ENCODE measurements around the gene IGLON5. TPM values are rescaled to one million over a fixed set of nuclear protein-coding genes. Genes with fewer than 3 reads are reported as not detected.

IGLON5 gene
- total RNA-seq, 1 experiment from 2014 or later = not detected

- ChIA-PET POLR2A (ENCODE audit: unreplicated experiment) (no interaction called here), CTCF (no interaction called here)
- Histone ChIP-seq H2AFZ (no peak overlapping the region), H3K4me2 (no peak overlapping the region), H3K79me2 (ENCODE audit: low read depth) (no peaks in the 10 kb centered on the region), H3K4me1 (replicated peaks; ENCODE audit: insufficient read depth) (no peaks in the 10 kb centered on the region), H3K9me3 (ENCODE audit: insufficient read depth, low read depth) (no peaks in the 10 kb centered on the region), H3K4me3 (no peak overlapping the region), H4K20me1 (ENCODE audit: insufficient read depth) (no peaks in the 10 kb centered on the region), H3K36me3 (ENCODE audit: low read depth) (no peaks in the 10 kb centered on the region), H3K27me3 (ENCODE audit: insufficient read depth, low read depth) (peaks cover 81% of the 10 kb centered on the region), H3K27ac (no peak overlapping the region), H3F3A (ENCODE audit: insufficient read depth, low read depth) (no peaks in the 10 kb centered on the region), H3K9me2 (ENCODE audit: insufficient read depth) (no peaks in the 10 kb centered on the region)
- TF ChIP-seq EZH2 (IDR thresholded peaks at IDR 0.05; ENCODE audit: low read depth) (no peak), CTCF (conservative IDR thresholded peaks at IDR 0.05) (no peak)
- DNase-seq = no peak
- intact Hi-C loops (cut with micrococcal nuclease; ENCODE audit: unreplicated experiment) = no loop called here
- no TSS peak for BruUV-seq (replicated peaks)
Measured at GRCh38 chr19:51317376-51317775, 5.9 kb downstream of the IGLON5 start.

- BruUV-seq (replicated peaks) = no TSS peak
- intact Hi-C loops (cut with micrococcal nuclease; ENCODE audit: unreplicated experiment) = no loop called here
Measured at GRCh38 chr19:51317968-51318367, 6.5 kb downstream of the IGLON5 start.

GRCh38 chr19:51318687-51319648 is 7.5 kb downstream of the IGLON5 start:
- intact Hi-C loops (cut with micrococcal nuclease; ENCODE audit: unreplicated experiment) = no loop called here
- CTCF ChIA-PET = no interaction called here
- H3K4me3 ChIP-seq = no peak overlapping the region
- POLR2A ChIA-PET (ENCODE audit: unreplicated experiment) = no interaction called here
- no peak overlapping the region for H3K27ac ChIP-seq
- no peaks in the 10 kb centered on the region for H3K9me3 ChIP-seq (ENCODE audit: insufficient read depth, low read depth)
- H3F3A ChIP-seq (ENCODE audit: insufficient read depth, low read depth) = no peaks in the 10 kb centered on the region
- TF ChIP-seq EZH2 (IDR thresholded peaks at IDR 0.05; ENCODE audit: low read depth) (no peak), CTCF (conservative IDR thresholded peaks at IDR 0.05) (no peak)
- no peak overlapping the region for H3K4me2 ChIP-seq
- BruUV-seq (replicated peaks) = no TSS peak
- H3K27me3 ChIP-seq (ENCODE audit: insufficient read depth, low read depth) = peaks cover 89% of the 10 kb centered on the region
- H4K20me1 ChIP-seq (ENCODE audit: insufficient read depth) = no peaks in the 10 kb centered on the region
- no peaks in the 10 kb centered on the region for H3K4me1 ChIP-seq (replicated peaks; ENCODE audit: insufficient read depth)
- H3K36me3 ChIP-seq (ENCODE audit: low read depth) = no peaks in the 10 kb centered on the region
- H2AFZ ChIP-seq = no peak overlapping the region
- no peak for DNase-seq
- no peaks in the 10 kb centered on the region for H3K9me2 ChIP-seq (ENCODE audit: insufficient read depth)
- H3K79me2 ChIP-seq (ENCODE audit: low read depth) = no peaks in the 10 kb centered on the region

More at GRCh38 chr19:51317968-51318367, 6.5 kb downstream of the IGLON5 start:
- ChIA-PET CTCF (no interaction called here), POLR2A (ENCODE audit: unreplicated experiment) (no interaction called here)
- H3K9me3 ChIP-seq (ENCODE audit: insufficient read depth, low read depth) = no peaks in the 10 kb centered on the region
- no peaks in the 10 kb centered on the region for H4K20me1 ChIP-seq (ENCODE audit: insufficient read depth)
- H3K27me3 ChIP-seq (ENCODE audit: insufficient read depth, low read depth) = peaks cover 87% of the 10 kb centered on the region
- no peak overlapping the region for H3K27ac ChIP-seq
- H2AFZ ChIP-seq = no peak overlapping the region
- no peak overlapping the region for H3K4me2 ChIP-seq
- no peaks in the 10 kb centered on the region for H3F3A ChIP-seq (ENCODE audit: insufficient read depth, low read depth)
- no peaks in the 10 kb centered on the region for H3K79me2 ChIP-seq (ENCODE audit: low read depth)
- no peak for DNase-seq
- H3K4me1 ChIP-seq (replicated peaks; ENCODE audit: insufficient read depth) = no peaks in the 10 kb centered on the region
- H3K9me2 ChIP-seq (ENCODE audit: insufficient read depth) = no peaks in the 10 kb centered on the region
- TF ChIP-seq EZH2 (IDR thresholded peaks at IDR 0.05; ENCODE audit: low read depth) (no peak), CTCF (conservative IDR thresholded peaks at IDR 0.05) (no peak)
- no peak overlapping the region for H3K4me3 ChIP-seq
- no peaks in the 10 kb centered on the region for H3K36me3 ChIP-seq (ENCODE audit: low read depth)
